HG03108 (cell line): ENCODE results near the gene IRGC.
"Not testable (repeated sequence)": the region's sequence is repeated elsewhere in the genome, so short reads cannot be mapped to it uniquely, and the experiment has no call there.

Experiments
- ATAC-seq: cut with Tn5 transposase; IDR thresholded peaks from one replicate; pipeline ENCODE4 v1.9.1; 2021; ENCODE audit warnings: moderate library complexity; ENCODE audit not compliant: unreplicated experiment

Gene IRGC

GRCh38 chr19:43752287-43752875 is 36.5 kb downstream of the IRGC start:
- no peak for ATAC-seq

- no peak for ATAC-seq
Observed at GRCh38 chr19:43754253-43754502, 38.3 kb downstream of the IRGC start.

DNA sequence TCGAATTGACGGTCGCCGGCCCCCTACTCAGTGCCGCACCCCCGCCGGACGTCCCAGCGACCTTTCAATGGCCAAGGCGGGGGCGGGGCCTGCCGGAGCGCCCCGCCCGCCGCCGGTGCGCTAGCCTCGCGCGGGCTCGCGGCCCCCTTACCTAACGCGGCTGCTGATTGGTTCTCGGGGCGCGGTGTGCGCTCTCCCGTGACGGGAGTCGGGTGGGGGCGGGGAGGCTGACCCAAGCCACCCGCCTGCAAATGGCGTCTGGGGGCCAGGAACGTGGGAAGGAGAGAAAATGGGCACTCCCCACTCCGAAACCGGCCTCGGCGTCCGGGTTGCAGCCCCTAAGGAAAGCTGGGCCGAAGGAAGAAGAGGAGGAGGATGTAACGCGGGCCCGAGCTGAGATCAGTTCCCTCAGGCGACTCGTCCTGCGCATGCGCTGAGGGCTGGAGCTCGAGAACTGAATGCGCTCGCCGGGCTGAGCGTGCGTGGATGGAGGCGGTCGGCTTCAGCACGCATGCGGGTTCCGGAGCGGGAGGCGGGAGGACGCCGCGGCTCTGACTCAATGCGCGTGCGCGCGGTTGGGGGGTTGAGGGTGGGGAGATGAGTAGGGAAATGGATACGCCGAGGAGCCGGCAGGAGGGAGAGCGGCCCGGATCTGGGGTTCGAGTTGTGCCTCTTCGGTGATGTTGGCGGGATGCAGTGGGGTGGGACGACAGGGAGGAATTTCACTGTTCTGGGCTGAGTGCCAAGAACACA is 38.8 kb downstream of the IRGC start, which contains the start of gene SMG9:
TSS of gene SMG9 (minus strand) at position 460 of the 753 bp plus-strand sequence. CDS start 4,221 bp downstream, outside the sequence.
- ATAC-seq: peak; percentile 51

- peak; percentile 19 for ATAC-seq
Observed at GRCh38 chr19:43755256-43755801, 39.5 kb downstream of the IRGC start.

DNA sequence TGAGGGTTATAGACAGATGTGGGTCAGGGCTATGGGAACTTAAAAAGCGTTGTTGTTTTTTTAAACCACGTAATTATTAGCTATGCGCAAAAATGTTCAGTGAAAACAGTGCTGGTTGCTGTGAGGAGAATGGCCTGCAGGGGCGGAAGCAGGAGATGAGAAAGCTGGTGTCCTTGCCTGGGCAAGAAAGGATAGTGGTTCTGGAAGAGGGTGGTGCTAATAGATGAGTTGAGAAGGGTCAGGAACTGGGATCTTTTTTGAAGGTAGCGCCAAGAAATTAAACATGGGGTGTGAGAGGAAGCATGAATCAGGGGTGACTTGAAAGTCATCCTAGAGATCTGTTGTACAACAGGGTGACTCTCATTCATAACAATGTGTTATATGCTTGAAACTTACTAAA is 43.6 kb downstream of the IRGC start:
- ATAC-seq: no peak

GRCh38 chr19:43760941-43761340 is 45.1 kb downstream of the IRGC start:
- ATAC-seq: no peak

- no peak for ATAC-seq
Observed at GRCh38 chr19:43762814-43763213, 46.9 kb downstream of the IRGC start.

DNA sequence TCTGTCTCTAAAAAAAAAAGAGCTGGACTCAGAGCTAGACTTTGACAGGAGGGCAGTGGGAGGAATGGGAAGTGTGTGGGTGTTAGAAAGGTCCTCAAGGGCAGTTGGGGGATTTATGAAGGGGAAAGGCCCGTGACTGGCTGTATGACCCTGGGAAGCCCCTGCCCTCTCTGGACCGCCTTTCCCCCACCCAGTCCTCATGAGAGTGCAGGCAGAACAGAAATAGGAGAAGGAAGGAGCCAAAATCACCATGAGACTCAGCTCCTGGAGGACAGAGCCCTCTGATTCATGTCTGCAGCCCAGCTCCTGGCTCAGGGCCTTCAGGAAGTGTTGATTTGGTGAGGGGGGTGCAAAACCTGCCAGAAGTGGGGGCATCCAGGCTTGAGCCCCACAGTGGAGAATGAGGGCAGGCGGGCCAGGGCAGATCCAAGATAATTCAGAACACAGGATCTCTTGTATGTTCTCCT is 47.6 kb downstream of the IRGC start:
- ATAC-seq: no peak

DNA sequence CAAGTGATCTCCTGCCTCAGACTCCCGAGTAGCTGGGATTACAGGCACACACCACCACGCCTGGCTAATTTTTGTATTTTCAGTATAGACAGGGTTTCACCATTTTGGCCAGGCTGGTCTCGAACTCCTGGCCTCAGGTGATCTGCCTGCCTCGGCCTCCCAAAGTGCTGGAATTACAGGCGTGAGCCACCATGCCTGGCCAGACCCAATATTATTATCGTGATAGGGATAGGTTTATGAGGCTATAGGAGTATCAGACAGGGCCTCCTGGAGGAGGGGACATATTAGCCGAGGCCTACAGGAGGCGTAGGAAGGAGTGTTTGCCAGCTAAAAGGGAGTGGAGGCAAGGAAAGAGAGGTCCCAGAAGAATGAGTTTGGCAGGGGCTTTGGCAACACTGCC is 48.8 kb downstream of the IRGC start:
- not testable (repeated sequence) for ATAC-seq

DNA sequence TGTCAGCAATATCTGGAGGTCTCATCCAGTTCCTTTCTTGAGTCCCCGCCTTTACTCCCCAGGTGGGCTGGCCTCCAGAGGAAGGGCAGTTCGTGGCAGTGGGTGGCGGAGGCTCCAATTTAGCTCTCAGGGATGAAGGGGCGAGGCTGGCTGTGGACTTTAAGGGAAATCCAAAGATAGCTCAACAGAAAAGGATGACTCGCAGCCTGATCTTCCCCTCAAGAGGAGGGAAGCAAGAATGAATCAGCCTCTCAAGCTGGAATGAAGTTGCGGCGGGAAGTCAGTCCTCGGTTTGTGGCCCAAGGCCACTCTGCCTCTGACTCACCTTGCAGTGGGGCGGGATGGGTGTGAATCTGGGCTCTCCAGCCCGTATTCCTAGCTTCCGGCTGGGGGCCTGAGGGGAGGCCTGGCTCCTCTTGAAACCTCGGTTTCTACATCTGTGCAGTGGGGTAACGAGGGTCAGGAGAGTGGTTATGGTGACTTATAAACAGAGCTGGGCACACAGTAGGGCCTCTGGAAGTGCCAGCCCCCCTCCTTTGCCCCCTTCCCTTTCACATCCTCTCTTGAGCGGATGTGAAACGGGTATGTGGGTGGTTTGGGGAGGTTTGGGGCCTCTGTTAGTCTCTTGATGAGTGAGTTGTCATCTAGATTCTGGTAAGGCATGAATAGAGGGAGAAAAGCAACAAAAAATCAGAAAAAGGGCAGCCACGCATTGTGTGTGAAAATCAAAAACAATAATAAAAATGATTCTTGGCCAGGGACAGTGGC is 49.4 kb downstream of the IRGC start:
- ATAC-seq: peak; percentile 67

- no peak for ATAC-seq
Observed at GRCh38 chr19:43766755-43767043, 50.8 kb downstream of the IRGC start.

DNA sequence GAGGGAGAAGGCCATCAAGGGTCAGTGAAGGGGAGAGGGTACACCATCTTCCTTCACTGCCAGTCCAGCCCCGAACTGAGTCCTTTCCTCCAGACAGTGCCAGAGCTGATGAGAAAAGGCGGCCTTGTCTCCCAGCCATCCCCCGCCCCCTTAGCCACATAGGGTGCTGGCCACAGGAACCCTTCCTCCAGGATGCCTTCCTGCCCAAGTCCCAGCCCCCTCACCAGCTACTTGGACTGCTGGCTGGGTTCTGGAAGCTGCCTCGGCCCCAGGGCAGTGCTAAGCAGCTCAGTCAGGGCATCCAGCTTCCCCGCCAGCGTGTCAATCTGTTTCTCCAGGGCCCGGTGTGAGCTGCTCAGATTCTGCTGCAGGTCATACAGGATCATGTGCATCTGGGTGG is 51.4 kb downstream of the IRGC start:
- no peak for ATAC-seq

DNA sequence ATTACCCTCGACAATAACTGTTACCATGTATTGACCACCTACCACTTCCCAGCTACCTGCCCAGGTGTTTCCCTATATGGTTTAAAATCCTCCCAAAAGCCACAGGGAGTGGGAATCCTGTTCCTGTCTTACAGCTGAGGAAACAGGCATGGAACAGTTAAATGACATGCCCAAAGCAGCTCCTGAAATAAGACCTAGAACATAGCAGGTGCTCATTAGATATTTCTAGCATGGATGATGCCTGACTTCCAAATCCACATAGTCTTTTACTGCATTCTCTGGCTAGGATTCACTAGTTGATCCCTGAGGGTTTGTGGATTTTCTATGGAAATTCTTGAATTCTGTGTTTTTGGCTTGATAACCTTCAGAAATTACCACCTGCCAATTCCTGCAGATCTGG is 51.9 kb downstream of the IRGC start:
- no peak for ATAC-seq

- ATAC-seq: no peak
Observed at GRCh38 chr19:43768273-43769050, 52.6 kb downstream of the IRGC start.

GRCh38 chr19:43769256-43769655 is 53.4 kb downstream of the IRGC start:
- no peak for ATAC-seq
